Stimulated activated CD4-positive, alpha-beta T cell treated with anti-CD3 and anti-CD28 coated beads, TNF-alpha, amount 100 ng/mL, for 1 hour (primary cell): Measurements from ENCODE around the gene VPS33B.

Experiments
- DNase-seq, 3 donors: peaks; one replicate each; pipeline ENCODE4 v3.0.0-alpha.2; 2020; ENCODE audit warnings: low read depth in 3 of 3, low spot score in 1 of 3

VPS33B gene

DNA sequence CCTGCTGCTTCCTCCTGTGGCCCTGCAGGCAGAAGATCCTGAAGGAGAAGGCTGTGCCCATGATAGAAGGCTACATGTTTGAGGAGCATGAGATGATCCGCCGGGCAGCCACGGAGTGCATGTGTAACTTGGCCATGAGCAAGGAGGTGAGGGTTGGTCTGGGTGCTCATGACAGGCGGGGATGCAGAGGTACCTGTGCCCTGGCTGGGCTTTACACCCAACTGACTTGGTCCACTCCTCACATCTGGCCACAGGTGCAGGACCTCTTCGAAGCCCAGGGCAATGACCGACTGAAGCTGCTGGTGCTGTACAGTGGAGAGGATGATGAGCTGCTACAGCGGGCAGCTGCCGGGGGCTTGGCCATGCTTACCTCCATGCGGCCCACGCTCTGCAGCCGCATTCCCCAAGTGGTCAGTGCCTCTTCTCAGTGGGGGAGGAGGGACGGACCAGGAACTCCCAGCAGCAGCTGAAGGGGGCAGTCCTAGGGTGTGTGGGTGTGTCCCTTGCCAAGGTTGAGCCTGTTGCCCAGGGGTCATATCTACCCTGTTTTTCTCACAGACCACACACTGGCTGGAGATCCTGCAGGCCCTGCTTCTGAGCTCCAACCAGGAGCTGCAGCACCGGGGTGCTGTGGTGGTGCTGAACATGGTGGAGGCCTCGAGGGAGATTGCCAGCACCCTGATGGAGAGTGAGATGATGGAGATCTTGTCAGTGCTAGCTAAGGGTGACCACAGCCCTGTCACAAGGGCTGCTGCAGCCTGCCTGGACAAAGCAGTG lies 69.3 kb downstream of the VPS33B start:
- no peak for DNase-seq

DNA sequence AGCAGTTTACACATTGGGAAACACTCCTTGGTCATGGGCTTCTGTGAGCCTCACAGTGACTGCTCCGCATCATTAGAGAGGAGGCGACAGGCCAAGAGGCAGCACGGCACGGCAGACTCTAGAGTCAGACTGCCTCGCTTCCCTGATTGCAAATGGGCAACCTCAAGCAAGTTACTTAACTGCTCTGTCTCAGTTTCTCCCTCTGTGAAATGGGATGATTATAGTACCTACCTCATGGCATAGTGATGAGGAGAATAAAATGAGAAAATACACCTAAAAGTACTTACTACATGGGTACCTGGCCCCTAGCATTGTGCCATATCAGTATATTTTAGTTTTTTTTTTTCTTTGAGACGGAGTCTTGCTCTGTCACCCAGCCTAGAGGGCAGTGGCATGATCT lies 71.7 kb downstream of the VPS33B start:
- DNase-seq, result no peak

DNA sequence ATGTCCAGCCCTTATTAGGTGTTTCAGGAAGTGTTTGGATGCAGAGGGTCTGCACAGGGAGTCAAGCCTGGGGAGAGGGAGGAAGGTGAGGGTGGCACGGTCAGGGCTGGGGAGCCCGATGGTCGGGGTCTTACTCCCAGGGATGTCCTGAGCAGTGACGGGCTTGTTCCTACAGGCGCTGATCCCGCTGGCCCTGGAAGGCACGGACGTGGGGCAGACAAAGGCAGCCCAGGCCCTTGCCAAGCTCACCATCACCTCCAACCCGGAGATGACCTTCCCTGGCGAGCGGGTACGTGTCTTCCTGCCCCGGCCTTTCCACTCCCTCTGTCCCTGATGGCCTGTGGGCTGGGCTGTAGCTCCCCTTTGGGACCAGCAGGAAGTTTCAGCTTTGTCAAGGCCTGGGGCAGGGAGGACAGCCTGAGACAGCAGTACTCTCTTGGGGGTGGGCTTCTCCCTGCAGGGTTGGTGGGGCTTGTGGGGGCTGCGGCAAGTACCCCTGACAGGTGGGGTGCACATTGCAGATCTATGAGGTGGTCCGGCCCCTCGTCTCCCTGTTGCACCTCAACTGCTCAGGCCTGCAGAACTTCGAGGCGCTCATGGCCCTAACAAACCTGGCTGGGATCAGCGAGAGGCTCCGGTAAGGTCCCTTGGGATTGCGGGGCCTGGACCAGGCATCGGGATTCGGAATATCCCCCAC lies 72.3 kb downstream of the VPS33B start:
- no peak for DNase-seq
